HG03442 (cell line): ENCODE data around the gene LRRC25.
"Not testable (repeated sequence)": the region's sequence is repeated elsewhere in the genome, so short reads cannot be mapped to it uniquely, and the experiment has no call there.

ENCODE experiments used
- ATAC-seq: cut with Tn5 transposase; IDR thresholded peaks from one replicate; pipeline ENCODE4 v1.9.1; 2021; ENCODE audit warnings: mild to moderate bottlenecking, moderate library complexity; ENCODE audit not compliant: unreplicated experiment

LRRC25 gene

DNA sequence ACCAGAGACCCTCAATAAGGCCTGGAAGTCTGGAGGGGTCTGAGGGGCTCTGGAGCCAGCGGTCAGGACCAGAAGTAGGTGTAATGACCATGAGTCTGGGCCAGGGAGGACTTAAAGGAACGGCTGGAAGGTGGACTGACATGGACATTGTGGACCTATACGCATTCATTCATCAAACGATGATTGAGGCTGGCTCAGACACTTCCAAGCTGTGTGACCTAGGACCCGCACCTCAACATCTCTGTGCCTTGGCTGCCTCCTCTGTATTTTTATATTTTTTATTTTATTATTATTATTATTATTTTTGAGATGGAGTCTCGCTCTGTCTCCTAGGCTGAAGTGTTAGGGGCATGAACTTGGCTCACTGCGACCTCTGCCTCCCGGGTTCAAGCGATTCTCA, 9.3 kb upstream of the LRRC25 start:
- no peak for ATAC-seq

GRCh38 chr19:18405754-18406153, 8.3 kb upstream of the LRRC25 start:
- not testable (repeated sequence) for ATAC-seq

DNA sequence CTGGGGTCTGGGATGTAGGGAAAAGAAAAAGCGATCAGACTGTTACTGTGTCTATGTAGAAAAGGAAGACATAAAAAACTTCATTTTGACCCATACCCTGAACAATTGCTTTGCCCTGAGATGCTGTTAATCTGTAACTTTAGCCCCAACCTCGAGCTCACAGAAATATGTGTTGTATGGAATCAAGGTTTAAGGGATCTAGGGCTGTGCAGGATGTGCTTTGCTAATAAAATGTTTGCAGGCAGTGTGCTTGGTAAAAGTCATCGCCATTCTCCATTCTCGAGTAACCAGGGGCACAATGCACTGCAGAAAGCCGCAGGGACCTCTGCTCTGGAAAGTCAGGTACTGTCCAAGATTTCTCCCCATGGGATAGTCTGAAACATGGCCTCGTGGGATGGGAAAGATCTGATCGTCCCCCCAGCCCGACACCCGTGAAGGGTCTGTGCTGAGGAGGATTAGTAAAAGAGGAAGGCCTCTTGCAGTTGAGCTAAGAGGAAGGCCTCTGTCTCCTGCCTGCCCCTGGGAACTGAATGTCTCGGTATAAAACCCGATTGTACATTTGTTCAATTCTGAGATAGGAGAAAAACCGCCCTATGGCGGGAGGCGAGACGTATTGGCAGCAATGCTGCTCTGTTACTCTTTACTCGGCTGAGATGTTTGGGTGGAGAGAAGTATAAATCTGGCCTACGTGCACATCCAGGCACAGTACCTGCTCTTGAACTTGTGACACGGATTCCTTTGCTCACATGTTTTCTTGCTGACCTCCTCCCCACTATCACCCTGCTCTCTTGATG, 5.2 kb upstream of the LRRC25 start:
- ATAC-seq = not testable (repeated sequence)

GRCh38 chr19:18401580-18402112, 4.2 kb upstream of the LRRC25 start:
- ATAC-seq = no peak

GRCh38 chr19:18399008-18399407, 1.6 kb upstream of the LRRC25 start:
- ATAC-seq = no peak

- no peak for ATAC-seq
Observed at GRCh38 chr19:18396471-18397241, 766 bp downstream of the LRRC25 start.

DNA sequence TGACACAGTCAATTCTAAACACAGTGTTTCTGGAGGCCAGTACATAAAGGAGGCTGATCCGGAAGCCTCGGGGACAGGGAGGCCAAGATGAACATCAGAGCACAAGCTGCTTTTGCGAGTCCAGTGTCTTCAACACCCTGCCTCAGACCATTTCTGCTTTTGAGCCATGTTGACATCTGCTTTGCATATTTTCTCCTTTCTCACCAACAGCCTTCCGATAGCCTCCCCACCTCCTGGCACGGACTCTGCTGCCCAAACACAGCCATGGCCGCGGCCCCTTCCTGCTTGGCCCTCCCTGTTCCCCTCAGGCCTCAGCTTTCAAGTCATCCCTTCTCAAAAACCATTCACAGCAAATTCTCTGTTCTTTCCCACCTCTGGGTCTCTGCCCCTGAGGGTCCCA, 3.6 kb downstream of the LRRC25 start:
- no peak for ATAC-seq

GRCh38 chr19:18392926-18393325, 4.5 kb downstream of the LRRC25 start:
- ATAC-seq = no peak

GRCh38 chr19:18392417-18392816, 5.0 kb downstream of the LRRC25 start:
- ATAC-seq = no peak

- ATAC-seq = no peak
Observed at GRCh38 chr19:18391509-18392075, 5.8 kb downstream of the LRRC25 start.

- no peak for ATAC-seq
Observed at GRCh38 chr19:18390065-18390907, 7.1 kb downstream of the LRRC25 start.

DNA sequence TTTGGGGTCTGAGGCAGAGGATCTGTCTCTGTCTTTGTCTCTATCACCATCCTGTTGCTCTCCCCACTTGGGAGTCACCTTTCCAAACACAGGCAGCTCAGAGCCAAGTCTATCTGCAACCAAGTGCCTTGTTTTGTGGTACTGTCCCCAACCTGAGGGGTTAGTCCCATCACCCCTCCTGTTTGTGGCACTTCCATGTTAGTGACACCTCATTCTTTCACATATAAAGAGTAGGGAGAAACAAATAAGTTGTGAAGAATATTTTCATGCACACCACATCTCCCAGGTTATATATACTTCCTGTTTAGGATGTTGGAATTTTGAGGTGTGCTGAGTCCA, 7.7 kb downstream of the LRRC25 start:
- no peak for ATAC-seq

- no peak for ATAC-seq
Observed at GRCh38 chr19:18388960-18389725, 8.3 kb downstream of the LRRC25 start.

- ATAC-seq = peak; percentile 59
Observed at GRCh38 chr19:18388100-18388959, 9.1 kb downstream of the LRRC25 start.

GRCh38 chr19:18386543-18387271, 10.7 kb downstream of the LRRC25 start:
- ATAC-seq = no peak

DNA sequence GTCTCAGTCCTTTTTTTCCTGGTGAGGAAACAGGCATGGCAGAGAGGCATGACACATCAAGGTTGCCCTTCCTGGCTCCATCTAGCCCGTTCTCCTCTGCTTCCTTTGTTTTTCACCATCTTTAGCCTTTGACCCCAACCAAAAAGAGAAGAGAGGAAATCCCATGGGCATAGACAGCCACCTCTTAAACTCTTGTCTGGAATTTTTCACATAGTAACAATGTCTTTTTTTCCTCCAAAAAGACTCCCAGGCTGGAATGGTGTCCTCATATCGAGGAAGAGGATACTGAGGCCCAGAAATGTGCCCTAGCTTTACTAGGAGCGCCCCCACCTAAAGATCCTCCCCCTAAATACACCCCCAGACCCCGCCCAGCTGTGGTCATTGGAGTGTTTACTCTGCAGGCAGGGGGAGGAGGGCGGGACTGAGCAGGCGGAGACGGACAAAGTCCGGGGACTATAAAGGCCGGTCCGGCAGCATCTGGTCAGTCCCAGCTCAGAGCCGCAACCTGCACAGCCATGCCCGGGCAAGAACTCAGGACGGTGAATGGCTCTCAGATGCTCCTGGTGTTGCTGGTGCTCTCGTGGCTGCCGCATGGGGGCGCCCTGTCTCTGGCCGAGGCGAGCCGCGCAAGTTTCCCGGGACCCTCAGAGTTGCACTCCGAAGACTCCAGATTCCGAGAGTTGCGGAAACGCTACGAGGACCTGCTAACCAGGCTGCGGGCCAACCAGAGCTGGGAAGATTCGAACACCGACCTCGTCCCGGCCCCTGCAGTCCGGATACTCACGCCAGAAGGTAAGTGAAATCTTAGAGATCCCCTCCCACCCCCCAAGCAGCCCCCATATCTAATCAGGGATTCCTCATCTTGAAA, 11.5 kb downstream of the LRRC25 start, which contains the start of gene GDF15:
Gene GDF15, plus strand, starts transcription at position 484 of the 868 bp plus-strand sequence. Its CDS starts 32 bp downstream, at position 516.
- ATAC-seq = no peak

DNA sequence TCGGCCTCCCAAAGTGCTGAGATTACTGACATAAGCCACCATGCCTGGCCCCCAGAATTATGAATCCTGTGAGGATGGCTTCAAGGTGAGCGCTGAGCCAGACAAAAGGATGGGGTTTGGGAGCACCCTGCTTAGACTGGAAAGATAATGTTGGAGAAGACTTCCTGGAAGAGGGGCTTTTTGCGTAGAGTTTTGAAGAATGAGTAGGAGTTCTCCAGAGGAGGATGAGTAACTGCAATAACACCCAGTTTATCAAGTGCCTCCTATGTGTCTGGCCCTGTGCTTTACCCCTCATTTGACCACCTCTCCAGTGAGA, 12.1 kb downstream of the LRRC25 start:
- ATAC-seq = no peak

GRCh38 chr19:18384775-18385174, 12.6 kb downstream of the LRRC25 start:
- ATAC-seq = no peak
